Heart left ventricle (tissue), 13 donors: ENCODE results near the gene SPAG9.

ENCODE experiments used
- CTCF ChIP-seq, 12 donors: fragments of 200-600 bp; sonication (generic) in 4 of 12; IDR thresholded peaks; one replicate each; pipeline versions ENCODE4 v1.5.0 to v1.8.0; 2018 to 2022; ENCODE audit warnings: antibody characterized with exemption in 12 of 12, mild to moderate bottlenecking in 5 of 12
- POLR2A ChIP-seq, 2 donors: fragments of 450-650 bp; IDR thresholded peaks; one replicate each; pipeline ENCODE4 v1.6.1; 2017; ENCODE audit warnings: antibody characterized with exemption in 2 of 2, mild to moderate bottlenecking in 2 of 2, moderate library complexity in 2 of 2
- donor health status: ischemic (EF 13 %, LVEDD 7.1; RV severe dilation, severe dysfunction).
- donor health status: DM: no; HTN: yes; CAD: no.
- donor health status: DM: no; HTN: no; CAD: no.
- donor health status: ischemic (EF 25% LVEDD 6.9; RV normal size, moderate dysfunction).
- donor health status: ischemic (EF 25% LVEDD 5.7; RV mildly dilated, moderate dysfunction).
- donor health status: ischemic (EF 35%, LVEDD 5.7; RV mildly dilated, moderate dysfunction).
- donor health status: nonischemic (EF 11% LVEDD 7.7; RV severe dilation, severe dysfunction).
- donor health status: DM: yes; HTN: yes; CAD: no.
- donor health status: PGD.
- donor health status: ischemic (EF 29% LVEDD 5.4; RV normal size, mild dysfunction).
- donor health status: nonischemic (EF 23%, LVEDD 6.1; RV moderate dilation, normal function).

- no peak for TF ChIP-seq CTCF (IDR thresholded peaks at IDR 0.05)
- TF ChIP-seq POLR2A (IDR thresholded peaks at IDR 0.05), result no peak
Observed at GRCh38 chr17:51032850-51033249, 87.8 kb downstream of the SPAG9 start.
